H1 (cell line): ENCODE measurements around the gene ETV1. TPM values are rescaled to one million over a fixed set of nuclear protein-coding genes. Genes with fewer than 3 reads are reported as not detected.

Experiments
- CTCF ChIA-PET: fragments of 300-600 bp; sonication (Branson Sonifier 250); formaldehyde crosslinking; loops from one replicate; lab custom pipeline; 2021; ENCODE audit not compliant: partially characterized antibody; lab: Charles Lee
- POLR2A ChIA-PET: fragments of 300-600 bp; sonication (Branson Sonifier 250); formaldehyde crosslinking; loops from one replicate; lab custom pipeline; 2021; ENCODE audit warnings: inconsistent platforms; ENCODE audit not compliant: partially characterized antibody; lab: Charles Lee
- DNase-seq, 2 experiments: peaks; one replicate each; pipeline versions ENCODE4 v3.0.0 to v3.0.0-alpha.2; 2010 to 2022; ENCODE audit warnings: low spot score in 2 of 2, low read depth in 1 of 2, mixed read lengths in 1 of 2
- FAIRE-seq: peaks from 2 replicates; lab custom pipeline; 2011; peaks lifted over from hg19 to GRCh38; lab: Jason Lieb, UNC
- H2AFZ ChIP-seq: 2 replicates; pipeline ENCODE4 v1.8.1; 2012; ENCODE audit warnings: low read length, inconsistent platforms
- H2AK5ac ChIP-seq: 2 replicates; pipeline ENCODE4 v1.6.1; 2013; ENCODE audit warnings: low read depth, low read length
- H2BK120ac ChIP-seq: replicated peaks from 2 replicates; pipeline ENCODE3; 2013; ENCODE audit warnings: low read depth, low read length, inconsistent platforms
- H2BK12ac ChIP-seq: 2 replicates; pipeline ENCODE4 v1.6.1; 2013; ENCODE audit warnings: low read depth, low read length
- H2BK15ac ChIP-seq: 2 replicates; pipeline ENCODE4 v1.6.1; 2013; ENCODE audit warnings: low read length
- H2BK20ac ChIP-seq: 2 replicates; pipeline ENCODE4 v1.6.1; 2013; ENCODE audit warnings: low read length
- H2BK5ac ChIP-seq: 2 replicates; pipeline ENCODE4 v1.6.1; 2013; ENCODE audit warnings: low read depth, low read length
- H3K14ac ChIP-seq: 2 replicates; pipeline ENCODE4 v1.6.1; 2013; ENCODE audit warnings: inconsistent platforms; ENCODE audit not compliant: insufficient read length
- H3K18ac ChIP-seq: 2 replicates; pipeline ENCODE4 v1.6.1; 2013; ENCODE audit warnings: low read length; ENCODE audit errors: extremely low read depth
- H3K23ac ChIP-seq: 2 replicates; pipeline ENCODE4 v1.6.1; 2013; ENCODE audit warnings: inconsistent platforms; ENCODE audit not compliant: insufficient read length
- H3K23me2 ChIP-seq: 2 replicates; pipeline ENCODE4 v1.6.1; 2013; ENCODE audit warnings: low read depth, low read length
- H3K27ac ChIP-seq: 2 replicates; pipeline ENCODE4 v1.6.1; 2011; ENCODE audit warnings: low read depth, low read length, inconsistent platforms
- H3K27me3 ChIP-seq, 4 experiments: replicated peaks in 1 of 4; 1 replicate in 1 of 4; 2 replicates in 3 of 4; pipeline versions ENCODE4 v1.6.1 to v1.8.1; 2011 to 2013; ENCODE audit warnings: low read length in 3 of 4, mild to moderate bottlenecking in 3 of 4, inconsistent platforms in 2 of 4, mixed read lengths in 2 of 4, moderate library complexity in 1 of 4; ENCODE audit not compliant: control insufficient read depth in 3 of 4, insufficient read depth in 3 of 4; ENCODE audit errors: extremely low read depth in 1 of 4
- H3K36me3 ChIP-seq, 4 experiments: 2 replicates each; pipeline versions ENCODE4 v1.6.1 to v1.8.1; 2011 to 2013; ENCODE audit warnings: mild to moderate bottlenecking in 4 of 4, low read length in 3 of 4, moderate library complexity in 2 of 4, control low read depth in 1 of 4, inconsistent platforms in 1 of 4; ENCODE audit not compliant: insufficient read depth in 4 of 4, control insufficient read depth in 2 of 4
- H3K4ac ChIP-seq: replicated peaks from 2 replicates; pipeline ENCODE3; 2013; ENCODE audit warnings: low read length, low read depth, mixed read lengths, inconsistent platforms; ENCODE audit not compliant: insufficient read length
- H3K4me1 ChIP-seq, 4 experiments: replicated peaks in 1 of 4; 1 replicate in 1 of 4; 2 replicates in 3 of 4; pipeline versions ENCODE4 v1.6.1 to v1.8.1; 2011 to 2013; ENCODE audit warnings: low read length in 3 of 4, inconsistent platforms in 2 of 4, mixed read lengths in 1 of 4; ENCODE audit not compliant: insufficient read depth in 4 of 4, control insufficient read depth in 3 of 4
- H3K4me2 ChIP-seq, 2 experiments: 2 replicates each; pipeline versions ENCODE4 v1.6.1 to v1.8.1; 2011 to 2013; ENCODE audit warnings: low read depth in 2 of 2, low read length in 2 of 2, control low read depth in 1 of 2, inconsistent platforms in 1 of 2, mild to moderate bottlenecking in 1 of 2; ENCODE audit not compliant: insufficient read depth in 1 of 2
- H3K4me3 ChIP-seq, 4 experiments: fragments of 200-600, 300-600 bp in 1 of 4; sonication (generic), shearing (Covaris generic), sonication (Bioruptor Twin) in 1 of 4; 2 replicates each; pipeline versions ENCODE4 v1.5.1 to v1.8.1; 2011 to 2016; ENCODE audit warnings: low read length in 4 of 4, low read depth in 3 of 4, control low read depth in 2 of 4, inconsistent platforms in 2 of 4, mild to moderate bottlenecking in 2 of 4, mixed read lengths in 1 of 4, moderate library complexity in 1 of 4; ENCODE audit not compliant: insufficient read depth in 2 of 4; ENCODE audit errors: extremely low read depth in 1 of 4
- H3K56ac ChIP-seq: replicated peaks from 2 replicates; pipeline ENCODE3; 2013; ENCODE audit warnings: low read depth, mild to moderate bottlenecking, mixed read lengths, low read length, inconsistent platforms; ENCODE audit not compliant: insufficient read length
- H3K79me1 ChIP-seq: 2 replicates; pipeline ENCODE4 v1.6.1; 2013; ENCODE audit warnings: low read depth, low read length, control low read depth
- H3K79me2 ChIP-seq, 2 experiments: 2 replicates each; pipeline versions ENCODE4 v1.6.1 to v1.8.1; 2012 to 2013; ENCODE audit warnings: low read length in 2 of 2, mild to moderate bottlenecking in 2 of 2, inconsistent platforms in 1 of 2; ENCODE audit not compliant: insufficient read depth in 2 of 2, control insufficient read depth in 1 of 2
- H3K9ac ChIP-seq, 4 experiments: replicated peaks in 1 of 4; 1 replicate in 1 of 4; 2 replicates in 3 of 4; pipeline versions ENCODE4 v1.6.1 to v1.8.1; 2011 to 2013; ENCODE audit warnings: low read depth in 3 of 4, low read length in 3 of 4, control low read depth in 2 of 4, mild to moderate bottlenecking in 2 of 4, moderate library complexity in 2 of 4, inconsistent platforms in 1 of 4; ENCODE audit errors: extremely low read depth in 1 of 4
- H3K9me3 ChIP-seq, 2 experiments: 2 replicates each; pipeline versions ENCODE4 v1.6.1 to v1.8.1; 2012 to 2013; ENCODE audit warnings: mild to moderate bottlenecking in 2 of 2, moderate library complexity in 2 of 2, control low read depth in 1 of 2, inconsistent platforms in 1 of 2, low read depth in 1 of 2, low read length in 1 of 2, mixed read lengths in 1 of 2; ENCODE audit not compliant: insufficient read depth in 2 of 2
- H4K20me1 ChIP-seq, 2 experiments: replicated peaks in 1 of 2; 2 replicates each; pipeline versions ENCODE3 to v1.8.1; 2011 to 2013; ENCODE audit warnings: inconsistent platforms in 2 of 2, low read length in 2 of 2, mild to moderate bottlenecking in 1 of 2; ENCODE audit not compliant: insufficient read depth in 2 of 2, control insufficient read depth in 1 of 2
- H4K5ac ChIP-seq: 2 replicates; pipeline ENCODE4 v1.6.1; 2013; ENCODE audit warnings: low read length, low read depth, mixed read lengths, inconsistent platforms; ENCODE audit not compliant: insufficient read length
- H4K8ac ChIP-seq: 2 replicates; pipeline ENCODE4 v1.8.0; 2013; ENCODE audit warnings: mild to moderate bottlenecking, moderate library complexity, low read length, inconsistent platforms; ENCODE audit not compliant: insufficient read depth; ENCODE audit errors: extremely low read depth
- H4K91ac ChIP-seq: replicated peaks from 2 replicates; pipeline ENCODE3; 2013; ENCODE audit warnings: low read length, mixed read lengths, inconsistent platforms; ENCODE audit not compliant: insufficient read length
- ASH2L ChIP-seq: fragments of 200-600, 300-600 bp; sonication (generic); IDR thresholded peaks from one replicate; pipeline ENCODE4 v1.7.1; 2017; ENCODE audit warnings: low read length
- BACH1 ChIP-seq: IDR thresholded peaks from 2 replicates; pipeline ENCODE4 v1.6.1; 2012; ENCODE audit warnings: low read length, improper control_type of control experiment
- CEBPB ChIP-seq: IDR thresholded peaks from 2 replicates; pipeline ENCODE4 v1.6.1; 2012; ENCODE audit warnings: low read depth, low read length
- CHD2 ChIP-seq: IDR thresholded peaks from 2 replicates; pipeline ENCODE4 v1.6.1; 2012; ENCODE audit warnings: low read length, improper control_type of control experiment
- CREB1 ChIP-seq: IDR thresholded peaks from 2 replicates; pipeline ENCODE4 v1.6.1; 2012; ENCODE audit warnings: inconsistent platforms
- HDAC6 ChIP-seq: IDR thresholded peaks from one replicate; pipeline ENCODE4 v1.7.1; 2012; ENCODE audit warnings: low read depth, mild to moderate bottlenecking, inconsistent platforms, low read length, moderate library complexity
- KDM1A ChIP-seq: fragments of 200-600, 300-600 bp; sonication (generic); IDR thresholded peaks from 2 replicates; pipeline ENCODE4 v1.7.1; 2016; ENCODE audit warnings: mild to moderate bottlenecking, low read length, borderline replicate concordance
- KDM4A ChIP-seq: IDR thresholded peaks from one replicate; pipeline ENCODE4 v1.7.1; 2012; ENCODE audit warnings: low read depth, mild to moderate bottlenecking, moderate library complexity, low read length, inconsistent platforms; ENCODE audit not compliant: severe bottlenecking
- NANOG ChIP-seq: IDR thresholded peaks from 2 replicates; pipeline ENCODE4 v1.6.1; 2011; ENCODE audit warnings: low read length, low read depth, mild to moderate bottlenecking, inconsistent platforms; ENCODE audit not compliant: insufficient read depth, poor library complexity, severe bottlenecking
- RAD21 ChIP-seq, 2 experiments: IDR thresholded peaks in 1 of 2; conservative IDR thresholded peaks in 1 of 2; 2 replicates each; pipeline ENCODE4 v1.6.1; 2011; ENCODE audit warnings: low read depth in 2 of 2, low read length in 2 of 2, improper control_type of control experiment in 1 of 2, inconsistent platforms in 1 of 2, mild to moderate bottlenecking in 1 of 2, moderate library complexity in 1 of 2
- SAP30 ChIP-seq: fragments of 300-600 bp; sonication (generic); IDR thresholded peaks from 2 replicates; pipeline ENCODE4 v1.7.1; 2012; ENCODE audit warnings: low read length, moderate library complexity, mild to moderate bottlenecking, inconsistent platforms; ENCODE audit not compliant: insufficient read depth, insufficient replicate concordance
- SP4 ChIP-seq: IDR thresholded peaks from 2 replicates; pipeline ENCODE4 v1.6.1; 2012; ENCODE audit warnings: low read length, inconsistent platforms
- SRF ChIP-seq: IDR thresholded peaks from 2 replicates; pipeline ENCODE4 v1.6.1; 2011; ENCODE audit warnings: mild to moderate bottlenecking, low read depth, low read length, moderate library complexity
- TCF12 ChIP-seq: IDR thresholded peaks from 2 replicates; pipeline ENCODE4 v1.6.1; 2011; ENCODE audit warnings: low read depth, mild to moderate bottlenecking, low read length
- TEAD4 ChIP-seq: IDR thresholded peaks from 2 replicates; pipeline ENCODE4 v1.6.1; 2012; ENCODE audit warnings: low read depth, low read length, inconsistent platforms, mixed read lengths
- polyA plus RNA-seq, 7 experiments: library from polyadenylated mRNA; depleted of rRNA in 3 of 7; stranded (reverse) in 5 of 7; unstranded in 2 of 7; fragments of >200 nt in 5 of 7; fragments of 200-250 nt in 2 of 7; gene quantifications; 1 replicate in 5 of 7; 2 replicates in 1 of 7; 4 replicates in 1 of 7; pipeline versions ENCODE4 v1.2.1 to v1.2.3, GENCODE V29; 2011 to 2013; ENCODE audit warnings: missing spikeins in 2 of 7, mixed read lengths in 2 of 7
- total RNA-seq: library from RNA; stranded (reverse); fragmentation: NEBNext Ultra II Directional; extraction: Animal tissue kit (Norgen Biotek cat#: 25700); gene quantifications from 2 replicates; pipeline ENCODE4 v1.2.1, GENCODE V29; 2021
- TF ChIP-seq, protein P1 (sequence below): IDR thresholded peaks from 2 replicates; pipeline ENCODE4 v1.6.1; 2012; ENCODE audit warnings: inconsistent platforms

ETV1 gene
- total and polyA plus RNA-seq, 2 of the 8 experiments (the other 6 are each of a cell fraction or from before 2014, with no cell fraction given), result 58.3 to 91.2 TPM

DNA sequence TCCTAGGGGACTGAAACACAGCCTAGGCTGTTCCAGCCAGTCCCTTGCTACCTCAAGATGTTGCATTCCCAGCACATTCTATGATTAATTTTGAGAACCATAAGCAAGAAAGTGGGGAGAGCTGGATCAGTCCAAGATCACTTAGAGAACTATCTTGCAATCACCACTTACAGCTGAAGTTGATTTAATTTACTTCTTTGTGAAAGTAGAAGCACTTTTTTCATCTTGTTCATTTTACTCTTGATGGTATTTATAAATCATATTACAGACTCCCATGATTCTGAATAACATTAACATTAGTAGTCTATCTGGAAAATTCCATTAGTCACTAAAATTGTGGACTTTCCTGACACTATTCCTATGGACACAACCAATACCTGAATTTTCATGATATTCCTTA is 118.5 kb downstream of the ETV1 start:
- no peaks in the 10 kb centered on the region; a peak in 1 of 7 replicates for H3K4me1 ChIP-seq
- H3K79me1 ChIP-seq, result no peaks in the 10 kb centered on the region
- H3K9ac ChIP-seq, result no peak overlapping the region
- no peaks in the 10 kb centered on the region for H3K9me3 ChIP-seq
- H2BK5ac ChIP-seq, result no peak overlapping the region
- H3K79me2 ChIP-seq, result no peaks in the 10 kb centered on the region
- no peak overlapping the region for H3K4me3 ChIP-seq
- no peak overlapping the region for H4K91ac ChIP-seq
- 0 out of 2 replicates have a peak overlapping the region, but pooled peaks have one; percentile 44 for H2AFZ ChIP-seq
- H3K18ac ChIP-seq, result no peak overlapping the region
- H3K14ac ChIP-seq, result no peak overlapping the region
- CTCF ChIA-PET, result interaction anchor here (1.1 kb wide), 2 partner anchors 9 to 33 kb away, joined by 3 to 4 read pairs; no protein-coding TSS in a partner anchor
- H3K27ac ChIP-seq, result no peak overlapping the region
- no peaks in the 10 kb centered on the region for H3K23me2 ChIP-seq
- no peak overlapping the region for H2AK5ac ChIP-seq
- FAIRE-seq (no peak), DNase-seq (no peak)
- H3K27me3 ChIP-seq, result no peaks in the 10 kb centered on the region
- H3K23ac ChIP-seq, result no peak overlapping the region
- no peak overlapping the region for H3K4ac ChIP-seq
- no peaks in the 10 kb centered on the region for H3K36me3 ChIP-seq
- H4K20me1 ChIP-seq, result no peaks in the 10 kb centered on the region
- no peak overlapping the region for H2BK15ac ChIP-seq
- POLR2A ChIA-PET, result no interaction called here
- no peak overlapping the region for H3K56ac ChIP-seq
- no peak overlapping the region for H4K8ac ChIP-seq
- no peak overlapping the region for H3K4me2 ChIP-seq
- H2BK120ac ChIP-seq, result no peak overlapping the region
- H4K5ac ChIP-seq, result no peak overlapping the region
- H2BK20ac ChIP-seq, result no peak overlapping the region
- H2BK12ac ChIP-seq, result no peak overlapping the region
- TF ChIP-seq KDM1A (no peak), SAP30 (no peak), BACH1 (no peak), RAD21 (IDR thresholded peaks at IDR 0.05 in 1 of 2, conservative IDR thresholded peaks at IDR 0.05 in 1 of 2; ENCODE audit: low read depth in 2 of 2, low read length in 2 of 2) (no peak), SRF (no peak), CHD2 (no peak), ASH2L (no peak), HDAC6 (no peak), SP4 (no peak), CREB1 (no peak), CEBPB (no peak), TEAD4 (no peak), KDM4A (no peak), NANOG (no peak), TCF12 (no peak)
- TF ChIP-seq, protein P1, sequence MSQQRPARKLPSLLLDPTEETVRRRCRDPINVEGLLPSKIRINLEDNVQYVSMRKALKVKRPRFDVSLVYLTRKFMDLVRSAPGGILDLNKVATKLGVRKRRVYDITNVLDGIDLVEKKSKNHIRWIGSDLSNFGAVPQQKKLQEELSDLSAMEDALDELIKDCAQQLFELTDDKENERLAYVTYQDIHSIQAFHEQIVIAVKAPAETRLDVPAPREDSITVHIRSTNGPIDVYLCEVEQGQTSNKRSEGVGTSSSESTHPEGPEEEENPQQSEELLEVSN, result no peak
